Activated T-cell treated with anti-CD3 and anti-CD28 coated beads, Interleukin-2, amount 50 U/mL, for 72 hours (primary cell): ENCODE results near the gene CCDC188. TPM values are rescaled to one million over a fixed set of nuclear protein-coding genes. Genes with fewer than 3 reads are reported as not detected.
A peak's percentile ranks its signal among the peaks of the same experiment; 100 is the strongest.

Experiments
- ATAC-seq, 2 donors: fragments of 150-1000 bp; cut with Tn5 transposase; replicated peaks in 1 of 2; 2 replicates each; pipeline ENCODE4 v1.10.0; 2021; ENCODE audit warnings: moderate library complexity in 2 of 2, mild to moderate bottlenecking in 1 of 2
- DNase-seq, 2 donors: peaks; one replicate each; pipeline ENCODE4 v3.0.0; 2021 to 2022; ENCODE audit warnings: mixed read lengths in 1 of 2
- H3K27ac Mint-ChIP-seq: one replicate; pipeline ENCODE4 v1.8.0; 2022; ENCODE audit warnings: mild to moderate bottlenecking, moderate library complexity, mixed read lengths
- H3K27me3 Mint-ChIP-seq: one replicate; pipeline ENCODE4 v1.8.0; 2022; ENCODE audit warnings: low read depth, mixed read lengths
- H3K36me3 Mint-ChIP-seq, 2 donors: one replicate each; pipeline ENCODE4 v1.8.0; 2022; ENCODE audit warnings: mixed read lengths in 2 of 2, mild to moderate bottlenecking in 1 of 2; ENCODE audit not compliant: insufficient read depth in 2 of 2
- H3K4me1 Mint-ChIP-seq: one replicate; pipeline ENCODE4 v1.8.0; 2022; ENCODE audit warnings: low read depth, mixed read lengths
- H3K4me3 Mint-ChIP-seq, 2 donors: one replicate each; pipeline ENCODE4 v1.8.0; 2022; ENCODE audit warnings: mild to moderate bottlenecking in 2 of 2, mixed read lengths in 2 of 2, moderate library complexity in 2 of 2
- H3K9me3 Mint-ChIP-seq, 2 donors: one replicate each; pipeline ENCODE4 v1.8.0; 2022; ENCODE audit warnings: mixed read lengths in 2 of 2
- total RNA-seq, 2 donors: library from RNA; stranded (reverse); gene quantifications; one replicate each; pipeline ENCODE4 v1.2.3, GENCODE V29; 2022

CCDC188 gene
- total RNA-seq, 2 donors from 2014 or later: not detected

- H3K36me3 Mint-ChIP-seq: no peaks in the 10 kb centered on the region
- ATAC-seq (peak in 1 of 2 donors; percentile 11), DNase-seq (no peak)
- no peaks in the 10 kb centered on the region for H3K9me3 Mint-ChIP-seq
- no peak overlapping the region for H3K27ac Mint-ChIP-seq
- no peak overlapping the region for H3K4me3 Mint-ChIP-seq
- H3K4me1 Mint-ChIP-seq: no peaks in the 10 kb centered on the region
- H3K27me3 Mint-ChIP-seq: no peaks in the 10 kb centered on the region
Measured at GRCh38 chr22:20180640-20181039, 29.8 kb upstream of the CCDC188 start.

DNA sequence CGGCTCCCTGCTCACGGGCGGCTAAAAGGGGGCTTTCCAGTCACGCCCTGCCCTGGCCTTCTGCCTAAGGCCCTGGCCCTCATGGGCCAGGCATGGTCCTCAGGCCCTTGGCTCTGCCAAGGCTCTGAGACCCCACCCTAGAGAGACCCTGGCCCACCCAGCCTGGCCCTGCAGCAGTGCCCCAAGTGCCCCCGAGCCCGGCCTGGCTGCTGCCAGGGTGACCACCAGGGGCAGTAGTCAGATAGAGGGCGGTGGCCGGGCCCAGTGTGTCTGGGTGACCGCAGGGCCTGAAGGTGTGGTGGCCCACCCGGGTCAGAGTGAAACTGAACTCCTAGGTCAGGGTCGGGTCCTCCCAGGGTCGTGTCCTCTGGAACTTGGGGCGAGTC lies 29.4 kb upstream of the CCDC188 start:
- DNase-seq (no peak), ATAC-seq (peak in 1 of 2 donors; percentile 13)
- Mint-ChIP-seq H3K27ac (no peak overlapping the region), H3K4me3 (no peak overlapping the region), H3K9me3 (no peaks in the 10 kb centered on the region), H3K4me1 (no peaks in the 10 kb centered on the region), H3K36me3 (no peaks in the 10 kb centered on the region), H3K27me3 (no peaks in the 10 kb centered on the region)

GRCh38 chr22:20179455-20180244 lies 28.8 kb upstream of the CCDC188 start:
- Mint-ChIP-seq H3K27ac (no peak overlapping the region), H3K4me1 (no peaks in the 10 kb centered on the region), H3K9me3 (no peaks in the 10 kb centered on the region), H3K36me3 (no peaks in the 10 kb centered on the region), H3K27me3 (no peaks in the 10 kb centered on the region), H3K4me3 (no peak overlapping the region)
- ATAC-seq (no peak), DNase-seq (no peak)

GRCh38 chr22:20178915-20179227 lies 28.0 kb upstream of the CCDC188 start:
- Mint-ChIP-seq H3K4me1 (no peaks in the 10 kb centered on the region), H3K36me3 (no peaks in the 10 kb centered on the region), H3K27me3 (no peaks in the 10 kb centered on the region), H3K4me3 (no peak overlapping the region), H3K27ac (no peak overlapping the region), H3K9me3 (no peaks in the 10 kb centered on the region)
- ATAC-seq: no peak
- DNase-seq: no peak

GRCh38 chr22:20178075-20178914 lies 27.4 kb upstream of the CCDC188 start:
- ATAC-seq (no peak), DNase-seq (no peak)
- Mint-ChIP-seq H3K9me3 (no peaks in the 10 kb centered on the region), H3K27me3 (no peaks in the 10 kb centered on the region), H3K27ac (no peak overlapping the region), H3K36me3 (no peaks in the 10 kb centered on the region), H3K4me1 (no peaks in the 10 kb centered on the region), H3K4me3 (no peak overlapping the region)

GRCh38 chr22:20177217-20177911 lies 26.5 kb upstream of the CCDC188 start:
- Mint-ChIP-seq H3K9me3 (no peaks in the 10 kb centered on the region), H3K36me3 (no peaks in the 10 kb centered on the region), H3K4me3 (no peak overlapping the region), H3K4me1 (no peaks in the 10 kb centered on the region), H3K27me3 (no peaks in the 10 kb centered on the region), H3K27ac (no peak overlapping the region)
- DNase-seq: no peak
- ATAC-seq: no peak

- H3K4me3 Mint-ChIP-seq: no peak overlapping the region
- no peaks in the 10 kb centered on the region for H3K9me3 Mint-ChIP-seq
- ATAC-seq: no peak
- H3K27me3 Mint-ChIP-seq: no peaks in the 10 kb centered on the region
- no peak for DNase-seq
- H3K4me1 Mint-ChIP-seq: no peaks in the 10 kb centered on the region
- H3K36me3 Mint-ChIP-seq: no peaks in the 10 kb centered on the region
- H3K27ac Mint-ChIP-seq: no peak overlapping the region
Measured at GRCh38 chr22:20176421-20177085, 25.7 kb upstream of the CCDC188 start.

DNA sequence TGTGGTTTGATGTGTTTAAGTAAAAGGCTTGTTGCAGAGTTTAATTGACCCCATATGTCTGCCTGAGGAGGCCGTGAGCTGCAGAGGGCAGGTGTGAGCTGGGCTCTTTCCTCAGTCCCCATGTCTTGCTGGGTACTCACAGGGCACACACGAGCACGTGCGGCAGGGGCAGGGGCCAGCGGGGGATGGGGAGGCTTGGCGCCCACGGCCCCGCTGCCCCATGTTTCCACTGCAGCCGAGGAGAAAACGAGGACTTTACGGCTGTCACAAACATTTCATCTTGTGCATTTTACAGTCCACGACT lies 24.7 kb upstream of the CCDC188 start:
- no peak for ATAC-seq
- Mint-ChIP-seq H3K36me3 (no peaks in the 10 kb centered on the region), H3K9me3 (no peaks in the 10 kb centered on the region)

GRCh38 chr22:20174785-20175596 lies 24.1 kb upstream of the CCDC188 start:
- DNase-seq: no peak
- Mint-ChIP-seq H3K36me3 (no peaks in the 10 kb centered on the region), H3K27me3 (no peaks in the 10 kb centered on the region), H3K27ac (no peak overlapping the region), H3K4me3 (no peak overlapping the region), H3K9me3 (no peaks in the 10 kb centered on the region), H3K4me1 (no peaks in the 10 kb centered on the region)
- no peak for ATAC-seq

More for the DNA sequence above, 24.7 kb upstream of the CCDC188 start:
- no peaks in the 10 kb centered on the region for H3K27me3 Mint-ChIP-seq
- no peaks in the 10 kb centered on the region for H3K4me1 Mint-ChIP-seq
- H3K4me3 Mint-ChIP-seq: no peak overlapping the region
- no peak overlapping the region for H3K27ac Mint-ChIP-seq
- no peak for DNase-seq

DNA sequence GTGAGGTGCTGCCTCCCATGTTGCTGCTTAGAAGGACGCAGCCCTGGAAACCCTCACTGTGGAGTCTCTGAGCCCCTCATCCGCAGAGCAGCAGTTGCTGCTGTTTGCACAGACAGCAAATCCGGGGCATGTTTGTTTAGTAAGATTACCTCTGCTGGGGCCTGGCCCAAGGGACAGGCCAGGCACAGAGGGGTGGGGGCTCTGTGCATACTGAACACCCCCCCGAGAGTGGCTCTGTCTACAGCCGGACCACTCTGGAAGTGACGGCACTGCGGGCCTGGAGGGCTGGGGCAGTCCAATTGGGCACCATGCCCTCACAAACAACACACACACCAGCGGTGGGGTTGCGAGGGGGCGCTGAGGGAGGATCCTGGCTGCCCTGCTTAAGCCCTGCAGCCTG lies 22.9 kb upstream of the CCDC188 start:
- no peaks in the 10 kb centered on the region for H3K9me3 Mint-ChIP-seq
- no peaks in the 10 kb centered on the region for H3K4me1 Mint-ChIP-seq
- DNase-seq (no peak), ATAC-seq (no peak)
- H3K4me3 Mint-ChIP-seq: no peak overlapping the region
- H3K27ac Mint-ChIP-seq: no peak overlapping the region
- no peaks in the 10 kb centered on the region for H3K36me3 Mint-ChIP-seq
- H3K27me3 Mint-ChIP-seq: no peaks in the 10 kb centered on the region

DNA sequence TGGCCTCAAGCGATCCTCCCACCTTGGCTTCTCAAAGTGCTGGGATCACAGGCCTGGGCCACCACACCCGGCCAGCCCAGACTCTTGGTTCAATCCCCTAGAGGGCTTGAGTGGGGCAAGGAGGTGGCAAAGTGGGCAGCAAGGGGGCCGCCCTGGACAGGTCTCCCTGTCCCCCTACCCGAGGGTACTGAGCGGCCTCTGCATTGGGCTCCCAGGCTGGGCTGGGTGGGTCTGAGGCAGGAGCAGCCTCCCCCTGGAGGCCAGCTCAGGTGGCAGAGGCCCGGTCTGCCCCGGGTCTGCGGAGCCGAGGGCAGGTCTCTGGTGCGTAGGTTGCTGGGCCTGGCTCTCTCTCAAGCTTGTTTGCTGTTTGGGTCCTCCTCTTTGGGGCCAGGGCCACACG lies 22.4 kb upstream of the CCDC188 start:
- no peaks in the 10 kb centered on the region for H3K9me3 Mint-ChIP-seq
- no peak overlapping the region for H3K4me3 Mint-ChIP-seq
- DNase-seq (no peak), ATAC-seq (no peak)
- no peak overlapping the region for H3K27ac Mint-ChIP-seq
- no peaks in the 10 kb centered on the region for H3K4me1 Mint-ChIP-seq
- no peaks in the 10 kb centered on the region for H3K27me3 Mint-ChIP-seq
- H3K36me3 Mint-ChIP-seq: no peaks in the 10 kb centered on the region

GRCh38 chr22:20172141-20172613 lies 21.3 kb upstream of the CCDC188 start:
- H3K27me3 Mint-ChIP-seq: no peaks in the 10 kb centered on the region
- H3K4me3 Mint-ChIP-seq: no peak overlapping the region
- H3K36me3 Mint-ChIP-seq: no peaks in the 10 kb centered on the region
- no peaks in the 10 kb centered on the region for H3K9me3 Mint-ChIP-seq
- no peak overlapping the region for H3K27ac Mint-ChIP-seq
- no peak for DNase-seq
- ATAC-seq: no peak
- no peaks in the 10 kb centered on the region for H3K4me1 Mint-ChIP-seq
